ENCODE data around the gene COQ4. TPM values are rescaled to one million over a fixed set of nuclear protein-coding genes. Genes with fewer than 3 reads are reported as not detected.

COQ4 gene
- total RNA-seq, 1 experiment from 2014 or later = 28.3 TPM

GRCh38 chr9:128314697-128315096 lies 7.9 kb upstream of the COQ4 start:
- H3K36me3 ChIP-seq (ENCODE audit: insufficient read depth, low read length) = peaks cover 13% of the 10 kb centered on the region; the same call in 1 of the 2 replicates

GRCh38 chr9:128316421-128316820 lies 6.2 kb upstream of the COQ4 start:
- Histone ChIP-seq H3K36me3 (ENCODE audit: insufficient read depth, low read length) (peaks cover 10% of the 10 kb centered on the region; the same call in 1 of the 2 replicates), H3K9me3 (ENCODE audit: low read length) (no peaks in the 10 kb centered on the region), H3K4me2 (ENCODE audit: low read depth, low read length, poor library complexity, severe bottlenecking) (no peak overlapping the region), H3K4me3 (ENCODE audit: low read length) (no peak overlapping the region), H4K20me1 (ENCODE audit: insufficient read depth, low read depth, low read length) (no peaks in the 10 kb centered on the region), H3K79me2 (ENCODE audit: low read length) (peaks cover 6% of the 10 kb centered on the region), H2AFZ (ENCODE audit: low read length) (no peak overlapping the region), H3K9me2 (replicated peaks; ENCODE audit: insufficient read depth, low read length) (no peaks in the 10 kb centered on the region), H3K4me1 (ENCODE audit: low read length) (peaks cover 5% of the 10 kb centered on the region), H3K9ac (ENCODE audit: low read length) (no peak overlapping the region), H3K27me3 (ENCODE audit: low read length) (no peaks in the 10 kb centered on the region), H3K27ac (ENCODE audit: low read length) (no peak overlapping the region)
- DNase-seq = no peak

More at GRCh38 chr9:128314697-128315096, 7.9 kb upstream of the COQ4 start:
- no peaks in the 10 kb centered on the region for H3K79me2 ChIP-seq (ENCODE audit: low read length)
- no peaks in the 10 kb centered on the region for H4K20me1 ChIP-seq (ENCODE audit: insufficient read depth, low read depth, low read length)
- no peak overlapping the region for H3K4me2 ChIP-seq (ENCODE audit: low read depth, low read length, poor library complexity, severe bottlenecking)
- H3K9me2 ChIP-seq (replicated peaks; ENCODE audit: insufficient read depth, low read length) = no peaks in the 10 kb centered on the region
- no peak overlapping the region for H3K27ac ChIP-seq (ENCODE audit: low read length)
- no peak overlapping the region for H2AFZ ChIP-seq (ENCODE audit: low read length)
- no peaks in the 10 kb centered on the region for H3K4me1 ChIP-seq (ENCODE audit: low read length)
- no peak for DNase-seq
- no peak overlapping the region for H3K4me3 ChIP-seq (ENCODE audit: low read length)
- no peak overlapping the region for H3K9ac ChIP-seq (ENCODE audit: low read length)
- H3K9me3 ChIP-seq (ENCODE audit: low read length) = no peaks in the 10 kb centered on the region
- no peaks in the 10 kb centered on the region for H3K27me3 ChIP-seq (ENCODE audit: low read length)

- Histone ChIP-seq H3K36me3 (ENCODE audit: insufficient read depth, low read length) (peaks cover 10% of the 10 kb centered on the region; the same call in 1 of the 2 replicates), H3K4me1 (ENCODE audit: low read length) (peaks cover 9% of the 10 kb centered on the region), H3K4me2 (ENCODE audit: low read depth, low read length, poor library complexity, severe bottlenecking) (no peak overlapping the region), H3K27me3 (ENCODE audit: low read length) (no peaks in the 10 kb centered on the region), H4K20me1 (ENCODE audit: insufficient read depth, low read depth, low read length) (no peaks in the 10 kb centered on the region), H3K27ac (ENCODE audit: low read length) (no peak overlapping the region), H3K9ac (ENCODE audit: low read length) (no peak overlapping the region), H3K79me2 (ENCODE audit: low read length) (peaks cover 14% of the 10 kb centered on the region), H3K9me3 (ENCODE audit: low read length) (no peaks in the 10 kb centered on the region), H2AFZ (ENCODE audit: low read length) (no peak overlapping the region), H3K9me2 (replicated peaks; ENCODE audit: insufficient read depth, low read length) (no peaks in the 10 kb centered on the region), H3K4me3 (ENCODE audit: low read length) (no peak overlapping the region)
- DNase-seq = no peak
These were observed 5.0 kb upstream of the COQ4 start for GRCh38 chr9:128317629-128318028.

DNA sequence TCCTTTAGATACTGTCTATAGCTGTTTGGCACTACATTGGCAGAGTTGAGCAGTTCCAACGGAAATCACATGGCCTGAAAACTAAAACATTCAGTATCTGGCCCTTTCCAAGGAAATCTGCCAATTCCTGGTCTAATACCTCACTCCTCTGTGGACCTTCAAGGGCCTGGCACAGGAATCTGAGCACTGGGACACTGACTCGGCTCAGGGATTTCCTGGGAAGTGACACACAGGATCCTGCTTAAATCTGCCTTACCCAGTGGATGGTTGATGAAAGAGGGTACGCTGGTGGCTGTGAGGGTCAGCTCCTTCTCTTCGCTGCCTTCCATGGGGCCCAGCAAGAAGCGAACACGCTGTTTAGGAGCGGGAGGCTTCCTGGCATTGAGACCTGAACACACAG lies 1.3 kb upstream of the COQ4 start:
- no peak for DNase-seq
- no peaks in the 10 kb centered on the region for H3K27me3 ChIP-seq (ENCODE audit: low read length)
- no peak overlapping the region for H3K27ac ChIP-seq (ENCODE audit: low read length)
- no peak overlapping the region for H2AFZ ChIP-seq (ENCODE audit: low read length)
- H3K4me1 ChIP-seq (ENCODE audit: low read length) = peaks cover 21% of the 10 kb centered on the region
- peak overlapping the region; percentile 85 for H3K4me3 ChIP-seq (ENCODE audit: low read length)
- H3K79me2 ChIP-seq (ENCODE audit: low read length) = peaks cover 43% of the 10 kb centered on the region
- H3K9me3 ChIP-seq (ENCODE audit: low read length) = no peaks in the 10 kb centered on the region
- peak overlapping the region; percentile 92 for H3K4me2 ChIP-seq (ENCODE audit: low read depth, low read length, poor library complexity, severe bottlenecking)
- peaks cover 7% of the 10 kb centered on the region; the same call in 1 of the 2 replicates for H3K36me3 ChIP-seq (ENCODE audit: insufficient read depth, low read length)
- H4K20me1 ChIP-seq (ENCODE audit: insufficient read depth, low read depth, low read length) = no peaks in the 10 kb centered on the region
- peak overlapping the region; percentile 88 for H3K9ac ChIP-seq (ENCODE audit: low read length)
- H3K9me2 ChIP-seq (replicated peaks; ENCODE audit: insufficient read depth, low read length) = no peaks in the 10 kb centered on the region

GRCh38 chr9:128321879-128322403 lies 698 bp upstream of the COQ4 start:
- Histone ChIP-seq H3K4me2 (ENCODE audit: low read depth, low read length, poor library complexity, severe bottlenecking) (peak overlapping the region; percentile 92), H3K9me2 (replicated peaks; ENCODE audit: insufficient read depth, low read length) (no peaks in the 10 kb centered on the region), H3K27me3 (ENCODE audit: low read length) (no peaks in the 10 kb centered on the region), H4K20me1 (ENCODE audit: insufficient read depth, low read depth, low read length) (no peaks in the 10 kb centered on the region), H3K9ac (ENCODE audit: low read length) (peak overlapping the region; percentile 88), H3K36me3 (ENCODE audit: insufficient read depth, low read length) (peaks cover 2% of the 10 kb centered on the region; the same call in 1 of the 2 replicates), H3K4me1 (ENCODE audit: low read length) (peaks cover 21% of the 10 kb centered on the region), H3K79me2 (ENCODE audit: low read length) (peaks cover 43% of the 10 kb centered on the region), H3K4me3 (ENCODE audit: low read length) (peak overlapping the region; percentile 85), H3K9me3 (ENCODE audit: low read length) (no peaks in the 10 kb centered on the region), H3K27ac (ENCODE audit: low read length) (no peak overlapping the region), H2AFZ (ENCODE audit: low read length) (peak overlapping the region; percentile 94)
- no peak for DNase-seq

GRCh38 chr9:128323212-128323730 lies 632 bp downstream of the COQ4 start:
- Histone ChIP-seq H3K27me3 (ENCODE audit: low read length) (no peaks in the 10 kb centered on the region), H4K20me1 (ENCODE audit: insufficient read depth, low read depth, low read length) (no peaks in the 10 kb centered on the region), H3K4me1 (ENCODE audit: low read length) (peaks cover 21% of the 10 kb centered on the region), H3K36me3 (ENCODE audit: insufficient read depth, low read length) (peaks cover 2% of the 10 kb centered on the region; the same call in 1 of the 2 replicates), H3K4me3 (ENCODE audit: low read length) (peak overlapping the region; percentile 85), H3K4me2 (ENCODE audit: low read depth, low read length, poor library complexity, severe bottlenecking) (peak overlapping the region; percentile 92), H3K9me2 (replicated peaks; ENCODE audit: insufficient read depth, low read length) (no peaks in the 10 kb centered on the region), H3K27ac (ENCODE audit: low read length) (peak overlapping the region; percentile 85), H2AFZ (ENCODE audit: low read length) (peak overlapping the region; percentile 94), H3K79me2 (ENCODE audit: low read length) (peaks cover 43% of the 10 kb centered on the region), H3K9me3 (ENCODE audit: low read length) (no peaks in the 10 kb centered on the region), H3K9ac (ENCODE audit: low read length) (peak overlapping the region; percentile 88)
- no peak for DNase-seq

DNA sequence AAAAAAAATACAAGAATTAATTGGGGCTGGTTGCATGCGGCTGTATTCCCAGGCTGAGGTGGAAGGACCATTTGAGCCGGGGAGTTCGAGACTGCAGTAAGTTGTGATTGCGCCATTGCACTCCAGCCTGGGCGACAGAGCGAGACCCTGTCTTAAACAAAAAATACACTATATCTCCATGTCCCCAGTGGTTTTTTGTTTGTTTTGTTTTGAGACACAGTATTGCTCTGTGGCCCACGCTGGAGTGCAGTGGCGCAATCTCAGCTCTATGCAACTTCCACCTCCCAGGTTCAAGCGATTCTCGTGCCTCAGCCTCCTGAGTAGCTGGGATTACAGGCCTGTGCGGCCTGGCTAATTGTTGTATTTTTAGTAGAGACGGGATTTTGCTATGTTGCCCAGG lies 1.2 kb downstream of the COQ4 start:
- Histone ChIP-seq H3K4me3 (ENCODE audit: low read length) (peak overlapping the region; percentile 85), H3K79me2 (ENCODE audit: low read length) (peaks cover 43% of the 10 kb centered on the region)

DNA sequence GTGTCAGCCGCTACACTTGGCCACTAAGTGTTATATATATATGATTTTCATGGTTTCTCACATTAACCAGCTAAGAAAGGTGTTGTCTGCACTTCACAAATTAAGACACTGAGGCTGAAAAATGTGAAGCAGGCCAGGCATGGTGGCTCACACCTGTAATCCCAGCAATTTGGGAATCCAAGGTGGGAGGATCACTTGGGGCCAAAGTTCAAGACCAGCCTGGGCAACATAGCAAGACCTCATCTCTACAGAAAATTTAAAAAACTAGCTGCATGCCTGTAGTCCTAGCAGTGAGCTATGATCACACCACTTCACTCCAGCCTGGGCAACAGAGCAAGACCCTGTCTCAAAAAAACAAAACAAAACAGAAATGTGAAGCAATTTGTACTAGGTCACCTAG lies 1.8 kb downstream of the COQ4 start:
- Histone ChIP-seq H3K27ac (ENCODE audit: low read length) (no peak overlapping the region), H3K4me1 (ENCODE audit: low read length) (peaks cover 21% of the 10 kb centered on the region), H2AFZ (ENCODE audit: low read length) (no peak overlapping the region), H3K27me3 (ENCODE audit: low read length) (no peaks in the 10 kb centered on the region), H3K4me2 (ENCODE audit: low read depth, low read length, poor library complexity, severe bottlenecking) (peak overlapping the region; percentile 92), H3K36me3 (ENCODE audit: insufficient read depth, low read length) (peaks cover 2% of the 10 kb centered on the region; the same call in 1 of the 2 replicates), H3K79me2 (ENCODE audit: low read length) (peaks cover 43% of the 10 kb centered on the region), H3K9me2 (replicated peaks; ENCODE audit: insufficient read depth, low read length) (no peaks in the 10 kb centered on the region), H3K4me3 (ENCODE audit: low read length) (peak overlapping the region; percentile 85), H3K9me3 (ENCODE audit: low read length) (no peaks in the 10 kb centered on the region), H3K9ac (ENCODE audit: low read length) (peak overlapping the region; percentile 88), H4K20me1 (ENCODE audit: insufficient read depth, low read depth, low read length) (no peaks in the 10 kb centered on the region)
- no peak for DNase-seq

More for the DNA sequence above, 1.2 kb downstream of the COQ4 start:
- Histone ChIP-seq H3K9me3 (ENCODE audit: low read length) (no peaks in the 10 kb centered on the region), H4K20me1 (ENCODE audit: insufficient read depth, low read depth, low read length) (no peaks in the 10 kb centered on the region), H2AFZ (ENCODE audit: low read length) (no peak overlapping the region), H3K27ac (ENCODE audit: low read length) (no peak overlapping the region), H3K4me1 (ENCODE audit: low read length) (peaks cover 21% of the 10 kb centered on the region), H3K4me2 (ENCODE audit: low read depth, low read length, poor library complexity, severe bottlenecking) (peak overlapping the region; percentile 92), H3K9me2 (replicated peaks; ENCODE audit: insufficient read depth, low read length) (no peaks in the 10 kb centered on the region), H3K9ac (ENCODE audit: low read length) (peak overlapping the region; percentile 88), H3K27me3 (ENCODE audit: low read length) (no peaks in the 10 kb centered on the region), H3K36me3 (ENCODE audit: insufficient read depth, low read length) (peaks cover 2% of the 10 kb centered on the region; the same call in 1 of the 2 replicates)
- no peak for DNase-seq

All from Karpas-422 (cell line).